ENCODE data around the gene CYP11A1. TPM values are rescaled to one million over a fixed set of nuclear protein-coding genes. Genes with fewer than 3 reads are reported as not detected.

CYP11A1 gene
- total RNA-seq, 1 experiment from 2014 or later: not detected

DNA sequence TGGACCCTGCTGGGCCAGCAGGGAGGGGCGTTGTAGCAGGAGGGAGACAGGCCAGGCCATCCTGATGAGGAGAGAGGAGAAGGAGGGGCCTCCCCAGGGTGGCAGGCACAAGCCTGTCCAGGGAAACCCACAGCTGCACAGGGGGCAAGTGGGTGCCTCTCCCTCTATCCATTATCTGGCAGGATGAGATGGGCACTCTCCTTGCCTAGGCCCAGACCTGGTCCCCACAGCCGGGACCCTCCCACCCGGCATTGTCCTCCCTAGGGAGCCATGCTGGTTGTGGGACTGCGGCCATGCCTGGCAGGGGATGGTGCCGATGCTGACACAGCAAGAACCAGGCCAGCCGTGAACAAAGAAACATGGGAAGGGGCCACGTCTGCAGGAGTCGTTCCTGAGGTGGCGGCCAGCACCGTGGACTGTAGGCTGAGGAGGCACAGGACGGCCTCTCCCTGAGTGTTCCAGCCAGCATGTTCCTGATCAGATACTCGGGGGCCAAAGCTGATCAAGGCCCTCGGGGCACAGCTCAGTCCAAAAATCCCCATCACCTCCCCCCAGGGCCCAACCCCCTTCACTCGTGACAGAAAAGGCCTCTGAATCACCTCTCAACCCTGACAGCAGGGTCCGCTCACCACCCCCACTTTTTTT, 19.2 kb upstream of the CYP11A1 start:
- Histone ChIP-seq H3K27ac (no peak overlapping the region), H3K9me3 (replicated peaks) (no peaks in the 10 kb centered on the region), H3K27me3 (0 out of 2 replicates have a peak, but pooled peaks cover 5% of the 10 kb centered on the region), H3K4me3 (no peak overlapping the region), H3K36me3 (no peaks in the 10 kb centered on the region), H3K4me1 (peaks cover 43% of the 10 kb centered on the region)
- no peak for DNase-seq

DNA sequence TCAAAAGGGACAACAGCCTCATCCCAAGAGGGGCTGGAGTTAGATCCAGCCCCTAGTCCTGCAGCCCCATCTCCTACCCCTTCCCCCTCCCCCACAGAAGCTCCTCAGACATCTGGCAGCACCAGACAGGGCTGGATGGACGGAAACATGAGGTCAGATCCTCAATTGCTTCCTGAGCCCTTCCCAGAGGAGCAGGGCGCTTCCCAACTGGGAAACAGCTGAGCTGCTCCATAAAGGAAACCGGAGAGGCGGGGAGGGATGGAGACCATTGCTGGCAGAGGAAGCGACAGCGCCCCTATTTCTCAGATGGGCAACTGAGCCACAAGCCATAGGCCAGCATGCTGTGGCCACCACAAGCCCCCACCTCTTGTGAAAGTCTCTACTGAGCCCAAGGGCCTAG, 18.3 kb upstream of the CYP11A1 start:
- Histone ChIP-seq H3K36me3 (no peaks in the 10 kb centered on the region), H3K27me3 (0 out of 2 replicates have a peak, but pooled peaks cover 5% of the 10 kb centered on the region), H3K4me3 (no peak overlapping the region), H3K27ac (no peak overlapping the region), H3K9me3 (replicated peaks) (no peaks in the 10 kb centered on the region), H3K4me1 (peaks cover 43% of the 10 kb centered on the region)
- peak; percentile 60 to 69 for DNase-seq

DNA sequence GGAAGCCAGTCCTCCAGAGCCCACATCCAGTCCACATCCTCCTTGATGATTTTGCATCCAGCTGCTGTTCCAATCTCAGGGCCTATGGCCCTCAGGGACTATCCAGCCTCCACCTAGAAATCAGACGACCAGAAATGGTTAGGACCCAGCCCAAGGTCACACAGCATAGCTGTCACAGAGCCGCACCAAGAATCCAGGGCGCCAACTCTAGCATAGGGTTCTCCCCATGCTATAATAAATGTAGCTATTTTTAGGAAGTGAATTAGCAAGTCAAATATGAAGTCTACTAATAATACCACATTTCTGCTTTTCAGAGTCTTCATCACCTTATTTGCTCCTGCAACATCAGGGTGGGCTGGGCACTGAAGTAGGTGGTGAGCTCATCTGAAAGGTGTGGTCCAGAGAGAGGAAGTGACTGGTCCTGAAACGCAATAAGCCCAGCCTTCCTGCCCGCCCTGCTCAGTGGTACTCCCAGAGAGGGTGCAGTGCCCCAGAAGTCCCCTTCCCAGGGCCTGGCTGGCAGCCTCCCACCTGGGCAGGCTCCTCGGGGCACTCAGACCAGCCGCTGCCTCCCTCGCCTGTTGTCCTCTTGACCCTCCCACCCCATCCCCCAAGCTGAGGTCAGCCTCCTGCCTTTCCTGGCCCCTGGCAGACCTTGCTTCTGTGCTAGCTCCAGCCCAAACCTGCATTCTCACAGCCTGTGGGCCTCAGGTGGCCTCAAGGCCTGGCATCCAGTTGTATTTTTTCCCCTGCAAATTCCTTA, 17.6 kb upstream of the CYP11A1 start:
- Histone ChIP-seq H3K27me3 (0 out of 2 replicates have a peak, but pooled peaks cover 3% of the 10 kb centered on the region), H3K27ac (no peak overlapping the region), H3K4me3 (no peak overlapping the region), H3K9me3 (replicated peaks) (no peaks in the 10 kb centered on the region), H3K4me1 (peaks cover 43% of the 10 kb centered on the region), H3K36me3 (no peaks in the 10 kb centered on the region)
- no peak for DNase-seq

DNA sequence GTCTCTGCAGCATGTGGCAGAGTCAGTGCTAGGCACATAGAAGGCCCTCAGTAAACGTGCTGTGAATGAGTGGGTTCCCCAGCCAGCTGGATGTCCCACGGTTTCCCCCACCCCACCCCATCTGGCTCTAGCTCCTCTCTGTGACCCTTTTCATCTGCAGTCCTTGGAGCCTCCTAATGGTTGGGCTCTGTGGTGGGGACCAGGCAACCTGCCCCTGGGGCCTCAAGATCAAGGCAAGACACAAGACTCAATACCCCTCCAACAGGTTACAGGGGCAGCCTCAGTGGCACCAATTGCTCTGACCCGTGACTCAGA, 17.1 kb upstream of the CYP11A1 start:
- Histone ChIP-seq H3K4me3 (no peak overlapping the region), H3K27me3 (0 out of 2 replicates have a peak, but pooled peaks cover 2% of the 10 kb centered on the region), H3K4me1 (peaks cover 43% of the 10 kb centered on the region), H3K27ac (no peak overlapping the region), H3K9me3 (replicated peaks) (no peaks in the 10 kb centered on the region), H3K36me3 (no peaks in the 10 kb centered on the region)
- DNase-seq: no peak

DNA sequence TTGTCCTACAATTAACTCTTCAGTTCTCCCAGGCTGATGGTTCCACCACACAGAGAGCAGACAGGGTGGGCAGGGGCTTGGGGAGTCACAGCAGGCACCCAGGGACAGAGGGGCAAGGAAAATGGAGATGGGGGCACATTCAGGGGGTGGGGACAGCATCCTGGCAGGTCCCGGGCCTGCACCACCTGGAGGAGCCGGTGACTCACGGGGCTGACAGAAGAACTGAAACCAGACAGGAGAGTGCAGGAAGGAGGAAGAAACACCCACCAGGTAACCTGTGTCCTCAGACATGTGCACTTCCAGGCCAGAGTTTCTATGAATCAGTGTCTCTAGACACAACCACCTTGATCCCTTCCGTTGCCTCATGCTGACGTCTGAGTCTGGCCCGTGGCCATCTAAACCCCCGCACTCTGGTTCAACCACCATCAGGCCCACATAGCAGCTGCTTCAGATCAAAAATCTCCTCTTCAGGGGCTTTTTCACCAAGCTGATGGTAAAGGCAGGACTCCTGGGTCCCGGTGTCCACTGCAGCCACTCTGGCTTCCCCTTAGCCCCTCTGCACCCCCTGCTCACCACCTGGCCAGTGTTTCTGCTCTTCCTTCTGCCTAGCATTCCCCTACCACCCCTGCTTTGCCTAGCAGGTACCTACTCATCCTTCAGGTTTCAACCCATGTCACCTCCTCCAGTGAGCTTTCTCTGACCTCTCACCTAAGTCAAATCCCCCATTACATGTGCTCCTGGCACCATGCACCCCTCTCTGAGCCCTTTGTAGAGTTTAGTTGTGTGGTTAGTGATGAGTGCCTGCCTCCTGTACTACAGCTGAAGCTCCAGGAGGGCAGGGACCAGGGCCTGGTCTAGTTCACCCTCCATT, 16.5 kb upstream of the CYP11A1 start:
- H3K36me3 ChIP-seq: no peaks in the 10 kb centered on the region
- DNase-seq: peak in 1 of 2 experiments; percentile 57
- H3K4me1 ChIP-seq: peaks cover 43% of the 10 kb centered on the region
- no peaks in the 10 kb centered on the region for H3K9me3 ChIP-seq (replicated peaks)
- no peak overlapping the region for H3K4me3 ChIP-seq
- no peak overlapping the region for H3K27ac ChIP-seq
- no peaks in the 10 kb centered on the region for H3K27me3 ChIP-seq

DNA sequence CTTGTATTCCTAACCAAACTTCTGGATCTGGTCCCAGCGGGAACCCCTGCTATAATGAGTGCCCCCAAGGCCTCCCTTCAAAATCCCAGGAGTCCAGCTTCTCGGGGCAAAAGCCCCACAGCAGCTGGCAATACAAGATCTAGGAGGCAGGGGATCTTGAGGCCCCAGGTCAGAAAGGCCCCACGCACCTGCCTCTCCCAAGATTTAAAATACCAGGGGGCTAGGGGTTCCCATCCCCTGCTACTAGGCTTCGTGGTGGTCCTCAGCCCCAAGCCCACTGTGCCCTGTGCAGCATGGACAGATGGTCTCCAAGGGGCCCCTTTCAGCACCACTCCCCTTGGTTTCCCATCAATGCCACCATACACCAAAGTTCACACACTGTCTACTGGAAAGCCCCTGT, 15.8 kb upstream of the CYP11A1 start:
- no peaks in the 10 kb centered on the region for H3K27me3 ChIP-seq
- no peaks in the 10 kb centered on the region for H3K36me3 ChIP-seq
- H3K4me1 ChIP-seq: peaks cover 42% of the 10 kb centered on the region
- no peak for DNase-seq
- no peaks in the 10 kb centered on the region for H3K9me3 ChIP-seq (replicated peaks)
- H3K27ac ChIP-seq: no peak overlapping the region
- H3K4me3 ChIP-seq: no peak overlapping the region

DNA sequence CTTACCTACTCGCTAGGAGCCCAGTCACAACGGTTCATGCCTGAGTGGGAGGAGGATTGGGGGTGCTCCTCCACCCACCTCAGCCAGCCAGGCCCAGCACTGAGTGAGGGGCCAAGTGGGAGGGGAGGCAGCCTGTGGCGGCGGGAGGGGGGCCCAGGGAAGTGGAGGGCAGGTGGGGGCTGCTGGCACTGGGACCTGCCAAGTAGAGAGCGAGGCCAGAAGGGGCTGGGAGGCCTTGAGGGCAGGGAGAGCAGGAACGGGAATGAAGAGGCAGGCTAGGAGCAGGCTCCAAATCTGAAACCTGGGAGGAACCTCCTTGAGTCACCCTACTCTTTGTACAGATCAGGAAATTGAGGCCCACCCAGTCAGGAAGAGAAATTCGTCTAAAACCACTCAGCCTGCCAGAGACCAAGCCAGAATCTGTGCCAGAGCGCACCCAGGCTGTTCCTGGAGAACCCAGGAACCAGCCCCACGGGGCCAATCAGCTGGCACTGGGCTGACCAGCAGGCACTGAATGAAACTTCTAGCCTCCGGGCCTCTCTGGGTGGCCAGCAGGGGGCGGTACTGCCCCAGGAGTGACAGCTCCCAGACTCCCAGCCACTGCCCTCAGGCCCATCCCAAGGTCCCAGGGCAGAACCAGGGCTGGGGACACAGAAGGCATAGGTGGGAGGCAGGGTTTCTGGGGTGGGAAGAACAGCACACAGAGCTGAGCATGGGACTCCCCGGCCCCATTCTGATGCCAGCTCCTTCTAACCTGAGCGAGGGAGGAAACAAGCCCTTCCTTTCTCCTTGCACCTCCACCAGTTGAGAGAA, 14.8 kb upstream of the CYP11A1 start:
- Histone ChIP-seq H3K4me3 (no peak overlapping the region), H3K36me3 (no peaks in the 10 kb centered on the region), H3K4me1 (peaks cover 37% of the 10 kb centered on the region), H3K9me3 (replicated peaks) (no peaks in the 10 kb centered on the region), H3K27ac (no peak overlapping the region), H3K27me3 (no peaks in the 10 kb centered on the region)
- peak; percentile 84 to 93 for DNase-seq

DNA sequence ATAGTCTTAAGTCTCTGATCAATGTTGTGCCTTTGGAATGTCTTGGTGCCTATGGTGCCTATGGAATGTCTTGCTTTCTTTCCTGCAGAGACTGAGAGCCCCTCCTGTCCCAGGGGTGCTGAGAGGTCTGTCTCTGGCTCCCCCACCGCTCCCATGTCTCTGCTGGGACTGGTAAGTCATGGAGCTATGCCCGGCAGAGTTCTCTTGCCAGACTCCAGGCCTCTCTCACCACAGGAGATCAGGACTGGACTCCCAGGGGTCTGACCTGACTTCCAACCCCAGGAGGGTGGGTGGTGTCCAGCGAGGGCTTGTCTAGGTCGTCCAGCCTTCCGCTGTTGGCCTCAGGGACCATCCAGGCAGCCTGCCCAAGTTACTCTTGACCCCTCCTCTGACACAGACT, 14.0 kb upstream of the CYP11A1 start:
- Histone ChIP-seq H3K27me3 (no peaks in the 10 kb centered on the region), H3K9me3 (replicated peaks) (no peaks in the 10 kb centered on the region), H3K4me1 (peaks cover 30% of the 10 kb centered on the region), H3K4me3 (no peak overlapping the region), H3K27ac (no peak overlapping the region), H3K36me3 (no peaks in the 10 kb centered on the region)
- no peak for DNase-seq

DNA sequence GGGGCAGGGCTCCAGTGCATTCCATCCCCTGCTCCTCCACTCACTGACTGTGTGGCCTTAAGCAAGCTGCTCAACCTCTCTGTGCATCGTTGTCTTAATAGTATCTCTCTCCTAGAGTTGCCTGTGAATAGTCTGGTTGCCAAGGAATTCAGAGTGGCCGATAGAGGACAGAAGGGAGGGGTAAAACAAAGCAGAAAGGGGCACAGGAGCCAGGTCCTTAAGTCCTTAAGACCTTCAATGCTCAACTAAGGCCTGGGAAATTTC, 13.7 kb upstream of the CYP11A1 start:
- no peaks in the 10 kb centered on the region for H3K27me3 ChIP-seq

DNA sequence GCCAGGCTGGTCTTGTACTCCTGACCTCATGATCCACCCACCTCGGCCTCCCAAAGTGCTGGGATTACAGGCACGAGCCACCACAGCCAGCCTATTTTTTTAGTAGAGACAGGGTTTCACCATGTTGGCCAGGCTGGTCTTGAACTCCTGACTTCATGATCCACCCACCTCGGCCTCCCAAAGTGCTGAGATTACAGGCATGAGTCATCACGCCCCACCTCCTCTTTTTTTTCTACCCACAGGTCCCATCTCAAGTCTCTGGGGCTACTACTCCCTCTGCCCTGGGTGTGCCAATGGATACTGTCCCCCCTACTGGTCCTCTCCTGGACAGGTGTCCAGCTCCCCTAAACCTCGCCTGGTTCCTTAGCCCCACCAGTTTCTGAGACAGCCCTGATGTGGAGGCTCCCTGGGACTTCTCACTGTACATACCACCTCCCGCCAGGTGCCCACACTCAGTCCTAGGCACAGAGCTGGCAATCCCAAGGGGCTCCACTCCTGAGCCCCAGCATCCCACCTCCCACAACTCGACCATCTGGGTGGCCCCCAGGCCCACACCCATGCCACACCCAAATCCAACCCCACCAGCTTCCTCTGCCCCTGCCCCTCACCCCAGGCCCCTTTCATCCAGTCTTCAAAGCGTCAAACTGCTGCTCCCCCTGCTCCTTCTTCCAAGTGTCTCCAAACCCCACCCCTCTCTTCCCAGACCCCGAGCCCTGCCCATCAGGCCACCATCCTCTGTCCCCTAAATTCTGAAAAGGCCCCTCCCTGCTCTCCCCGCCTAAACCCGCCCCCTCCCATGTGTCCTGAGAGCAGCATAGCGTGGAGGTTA, 13.1 kb upstream of the CYP11A1 start:
- H3K27ac ChIP-seq: no peak overlapping the region
- H3K9me3 ChIP-seq (replicated peaks): no peaks in the 10 kb centered on the region
- no peak overlapping the region for H3K4me3 ChIP-seq
- peaks cover 21% of the 10 kb centered on the region for H3K4me1 ChIP-seq
- H3K27me3 ChIP-seq: no peaks in the 10 kb centered on the region
- no peaks in the 10 kb centered on the region for H3K36me3 ChIP-seq
- DNase-seq: no peak

More for the DNA sequence above, 13.7 kb upstream of the CYP11A1 start:
- no peak overlapping the region for H3K4me3 ChIP-seq
- no peaks in the 10 kb centered on the region for H3K36me3 ChIP-seq
- DNase-seq: no peak
- H3K27ac ChIP-seq: no peak overlapping the region
- H3K4me1 ChIP-seq: peaks cover 26% of the 10 kb centered on the region
- no peaks in the 10 kb centered on the region for H3K9me3 ChIP-seq (replicated peaks)

DNA sequence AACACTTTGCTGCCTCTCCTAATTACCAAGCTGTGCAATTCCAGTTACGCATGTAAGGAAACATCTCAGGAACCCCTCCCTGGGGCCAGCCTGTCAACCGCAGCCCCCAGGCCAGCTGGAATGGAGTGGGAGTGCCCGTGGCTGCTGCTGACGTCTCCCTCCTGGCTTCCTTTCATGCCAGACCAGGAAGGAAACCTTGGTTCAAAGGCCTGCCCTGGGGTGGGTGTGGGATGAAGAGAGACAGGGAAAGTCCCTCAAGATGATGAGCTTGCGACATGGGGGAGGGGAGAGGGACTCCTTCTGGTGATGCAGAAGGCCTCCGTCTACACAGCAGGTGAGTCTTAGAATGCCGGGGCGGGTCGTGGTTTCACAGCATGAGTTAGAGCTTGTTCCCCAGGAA, 11.4 kb upstream of the CYP11A1 start:
- Histone ChIP-seq H3K36me3 (no peaks in the 10 kb centered on the region), H3K27me3 (no peaks in the 10 kb centered on the region), H3K4me1 (peaks cover 6% of the 10 kb centered on the region; the same call in 1 of the 2 replicates), H3K9me3 (replicated peaks) (no peaks in the 10 kb centered on the region), H3K4me3 (no peak overlapping the region), H3K27ac (no peak overlapping the region)
- no peak for DNase-seq

DNA sequence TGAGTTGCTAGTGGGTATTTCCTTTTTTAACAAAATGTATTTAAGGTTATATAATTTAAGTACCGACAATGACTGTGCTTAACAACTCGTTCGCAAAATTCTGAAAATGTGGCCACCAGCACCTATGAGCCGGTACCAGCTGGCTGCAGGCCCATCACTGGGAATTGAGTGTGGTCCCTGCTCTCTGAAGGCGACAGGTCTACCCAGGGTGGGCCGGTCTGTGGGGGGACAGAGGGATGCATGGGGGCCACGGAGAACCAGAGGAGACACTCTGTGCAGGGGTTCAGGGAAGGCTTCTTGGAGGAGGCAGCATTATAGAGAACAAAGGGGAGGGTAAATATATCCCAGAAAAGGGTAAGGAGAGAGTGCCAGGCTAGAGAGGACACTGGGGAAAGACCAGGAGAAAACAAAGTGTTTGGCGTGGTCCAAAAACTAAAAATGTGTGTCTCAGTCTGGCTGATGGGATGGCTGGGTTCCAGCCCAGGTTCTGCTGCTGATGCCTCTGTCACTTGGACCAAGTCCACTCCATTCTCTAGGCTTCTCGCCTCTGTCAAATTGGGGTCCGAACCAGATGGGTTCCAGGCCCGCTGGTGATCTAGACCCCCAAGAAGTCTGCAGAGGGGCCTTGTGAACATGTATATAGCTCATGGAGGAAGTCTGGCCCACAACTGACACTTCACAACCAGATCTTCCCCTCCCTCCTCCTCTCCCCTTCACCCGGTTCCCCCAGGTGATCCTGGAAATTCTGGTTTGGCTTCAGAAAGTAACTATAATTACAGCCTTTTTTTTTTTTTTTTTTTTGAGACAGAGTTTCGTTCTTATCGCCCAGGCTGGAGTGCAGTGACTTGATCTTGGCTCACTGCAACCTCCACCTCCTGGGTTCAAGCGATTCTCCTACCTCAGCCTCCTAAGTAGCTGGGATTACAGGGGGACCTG, 10.7 kb upstream of the CYP11A1 start:
- no peak overlapping the region for H3K4me3 ChIP-seq
- H3K4me1 ChIP-seq: no peaks in the 10 kb centered on the region
- H3K36me3 ChIP-seq: no peaks in the 10 kb centered on the region
- no peak for DNase-seq
- H3K27me3 ChIP-seq: no peaks in the 10 kb centered on the region
- no peak overlapping the region for H3K27ac ChIP-seq
- no peaks in the 10 kb centered on the region for H3K9me3 ChIP-seq (replicated peaks)

All from SJCRH30 (cell line).